Sigmoid colon (tissue), 7 donors: ENCODE results near the gene S100A3. TPM values are rescaled to one million over a fixed set of nuclear protein-coding genes. Genes with fewer than 3 reads are reported as not detected.

ENCODE experiments used
- DNase-seq: peaks from one replicate; pipeline ENCODE4 v3.0.0-alpha.2; 2019
- H3K27ac ChIP-seq, 4 donors: fragments of 200-600 bp; sonication (generic); one replicate each; pipeline ENCODE4 v1.5.1; 2016 to 2019; ENCODE audit warnings: mild to moderate bottlenecking in 1 of 4
- H3K27me3 ChIP-seq, 3 donors: fragments of 200-600 bp; sonication (generic); one replicate each; pipeline ENCODE4 v1.5.1; 2019; ENCODE audit warnings: mild to moderate bottlenecking in 1 of 3
- H3K36me3 ChIP-seq, 4 donors: fragments of 200-600 bp; sonication (generic); one replicate each; pipeline ENCODE4 v1.5.1; 2016 to 2019
- H3K4me1 ChIP-seq, 4 donors: fragments of 200-600 bp; sonication (generic); one replicate each; pipeline ENCODE4 v1.5.1; 2017 to 2019
- H3K4me3 ChIP-seq, 4 donors: fragments of 200-600 bp; sonication (generic); one replicate each; pipeline ENCODE4 v1.5.1; 2017 to 2019; ENCODE audit warnings: mild to moderate bottlenecking in 2 of 4, moderate library complexity in 1 of 4
- H3K9me3 ChIP-seq, 4 donors: fragments of 200-600 bp in 3 of 4; sonication (generic) in 3 of 4; one replicate each; pipeline versions ENCODE4 v1.5.1 to v1.6.1; 2013 to 2019
- EP300 ChIP-seq, 4 donors: sonication (generic); formaldehyde crosslinking; IDR thresholded peaks; one replicate each; pipeline ENCODE4 v1.6.1; 2017; ENCODE audit warnings: antibody characterized with exemption in 4 of 4
- POLR2A ChIP-seq, 2 donors: fragments of 450-650 bp; IDR thresholded peaks; one replicate each; pipeline ENCODE4 v1.6.1; 2016; ENCODE audit warnings: antibody characterized with exemption in 2 of 2, mild to moderate bottlenecking in 2 of 2, moderate library complexity in 2 of 2
- POLR2AphosphoS5 ChIP-seq, 4 donors: sonication (generic); formaldehyde crosslinking; IDR thresholded peaks; one replicate each; pipeline ENCODE4 v1.6.1; 2017; ENCODE audit warnings: antibody characterized with exemption in 4 of 4
- WGBS, 2 donors: extraction: QIAGEN DNeasy Blood & Tissue Kit; methylation state at CpG; one replicate each; pipeline ENCODE4 v1.1.7; 2013; 5-methylcytosine and 5-hydroxymethylcytosine counted together
- intact Hi-C: fragments of 100-400 bp; cut with DNase I; formaldehyde crosslinking; loops from one replicate; pipeline ENCODE4 v1.15.1; 2023
- polyA plus RNA-seq, 3 donors: library from polyadenylated mRNA; stranded (reverse); fragments of 200-250 nt; gene quantifications; one replicate each; pipeline ENCODE4 v1.2.3, GENCODE V29; 2013
- total RNA-seq, 4 donors: library from RNA; depleted of rRNA; stranded (reverse); fragments of >200 nt; gene quantifications; one replicate each; pipeline ENCODE4 v1.1.0, GENCODE V29; 2016
- TF ChIP-seq, protein P1 (sequence below), 4 experiments: fragments of 450-650 bp in 3 of 4; fragments of 200-600 bp in 1 of 4; IDR thresholded peaks; one replicate each; pipeline ENCODE4 v1.5.1; 2016 to 2019; ENCODE audit warnings: antibody characterized with exemption in 4 of 4, mild to moderate bottlenecking in 3 of 4, moderate library complexity in 2 of 4
- donor health status: healthy with polysubstance abuse.
- donor health status: Bipolar disorder and iron deficiency.
- donor health status: healthy.

Gene S100A3
- total and polyA plus RNA-seq, 7 donors, result 1.1 to 4.3 (median 2.9) TPM

DNA sequence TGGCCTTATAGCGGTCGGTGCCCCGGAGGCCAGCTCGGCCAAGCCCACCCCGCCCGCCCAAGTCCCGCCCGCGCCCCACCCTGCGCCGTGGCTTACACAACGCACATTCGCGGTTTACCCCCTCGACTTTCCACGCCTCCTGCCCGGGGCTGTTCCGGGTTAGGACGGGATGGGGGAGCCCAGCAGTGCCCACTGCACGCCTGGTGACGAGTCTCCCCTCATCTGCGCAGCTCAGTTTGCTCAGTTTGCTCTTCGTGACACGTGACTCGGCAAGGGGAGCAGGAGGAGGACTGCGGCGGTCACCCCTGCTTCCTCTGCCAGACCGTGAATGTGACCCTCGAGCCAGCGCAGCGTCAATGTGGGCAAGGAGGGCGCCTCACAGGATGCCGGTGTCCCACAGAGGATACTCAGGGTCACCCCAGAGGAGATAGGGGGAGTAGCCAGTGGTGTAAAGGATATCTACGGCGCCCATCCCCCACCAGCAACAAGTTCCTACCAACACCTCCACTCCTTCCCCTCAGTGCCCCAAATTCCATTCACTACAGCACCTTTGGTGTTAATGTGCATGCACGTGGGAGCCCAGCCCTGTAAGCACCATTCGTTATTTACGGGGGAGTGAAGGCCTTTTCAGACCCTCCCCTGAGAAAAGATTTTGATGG lies 12.9 kb downstream of the S100A3 start:
- Histone ChIP-seq H3K27ac (peak overlapping the region; percentile 98 to 99 (median 99)), H3K4me3 (peak overlapping the region; percentile 84 to 92 (median 91)), H3K9me3 (no peaks in the 10 kb centered on the region), H3K36me3 (no peaks in the 10 kb centered on the region), H3K27me3 (no peaks in the 10 kb centered on the region), H3K4me1 (peaks cover 0 to 44% (median 38%) of the 10 kb centered on the region in 4 donors)
- DNase-seq, result peak; percentile 97
- peak; percentile 79 to 89 for TF ChIP-seq POLR2A (IDR thresholded peaks at IDR 0.05)
- no peak for TF ChIP-seq EP300 (IDR thresholded peaks at IDR 0.05)
- TF ChIP-seq POLR2AphosphoS5 (IDR thresholded peaks at IDR 0.05), result peak; percentile 92 to 98 (median 96)
- TF ChIP-seq, protein P1, sequence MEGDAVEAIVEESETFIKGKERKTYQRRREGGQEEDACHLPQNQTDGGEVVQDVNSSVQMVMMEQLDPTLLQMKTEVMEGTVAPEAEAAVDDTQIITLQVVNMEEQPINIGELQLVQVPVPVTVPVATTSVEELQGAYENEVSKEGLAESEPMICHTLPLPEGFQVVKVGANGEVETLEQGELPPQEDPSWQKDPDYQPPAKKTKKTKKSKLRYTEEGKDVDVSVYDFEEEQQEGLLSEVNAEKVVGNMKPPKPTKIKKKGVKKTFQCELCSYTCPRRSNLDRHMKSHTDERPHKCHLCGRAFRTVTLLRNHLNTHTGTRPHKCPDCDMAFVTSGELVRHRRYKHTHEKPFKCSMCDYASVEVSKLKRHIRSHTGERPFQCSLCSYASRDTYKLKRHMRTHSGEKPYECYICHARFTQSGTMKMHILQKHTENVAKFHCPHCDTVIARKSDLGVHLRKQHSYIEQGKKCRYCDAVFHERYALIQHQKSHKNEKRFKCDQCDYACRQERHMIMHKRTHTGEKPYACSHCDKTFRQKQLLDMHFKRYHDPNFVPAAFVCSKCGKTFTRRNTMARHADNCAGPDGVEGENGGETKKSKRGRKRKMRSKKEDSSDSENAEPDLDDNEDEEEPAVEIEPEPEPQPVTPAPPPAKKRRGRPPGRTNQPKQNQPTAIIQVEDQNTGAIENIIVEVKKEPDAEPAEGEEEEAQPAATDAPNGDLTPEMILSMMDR (IDR thresholded peaks at IDR 0.05), result no peak
- 1% methylated on average over 38 of the region's 38 CpGs for WGBS, 2 donors
- intact Hi-C loops, result no loop called here

DNA sequence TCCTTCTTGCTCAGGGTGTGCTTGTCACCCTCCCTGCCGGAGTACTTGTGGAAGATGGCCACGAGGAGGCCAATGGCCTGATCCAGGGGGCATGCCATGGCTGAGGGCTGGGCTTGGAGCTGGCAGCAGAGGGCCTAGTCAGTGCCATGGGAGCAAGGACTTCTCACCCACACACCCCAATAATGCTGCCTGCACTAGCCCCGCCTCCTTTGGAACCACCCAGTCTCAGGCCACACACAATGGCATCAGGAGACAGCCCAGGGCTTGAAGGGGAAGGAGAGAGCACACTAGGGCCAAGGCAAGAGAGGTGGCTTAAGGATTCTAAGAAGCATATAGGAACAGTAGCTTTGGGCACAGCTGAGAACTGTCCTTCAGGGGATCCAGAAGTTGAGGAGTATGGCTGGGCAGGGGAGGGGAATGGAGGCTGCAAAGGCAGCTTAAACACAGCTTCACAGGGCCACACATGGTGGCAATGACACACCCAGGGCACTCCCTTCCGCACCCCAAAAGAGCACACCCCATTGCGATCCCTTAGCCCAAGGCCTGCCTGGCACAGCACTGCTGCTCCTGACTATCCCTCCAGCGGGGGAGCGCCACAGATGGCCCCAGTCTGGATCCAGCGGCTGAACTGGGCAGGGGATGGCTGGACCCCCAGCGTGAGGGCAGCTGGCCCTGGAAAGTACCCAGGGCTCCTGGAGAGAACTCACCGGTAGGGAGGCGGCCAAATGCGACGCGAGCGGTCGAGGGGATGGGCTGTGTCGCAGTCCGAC lies 13.6 kb downstream of the S100A3 start, which contains the start of gene S100A6:
TSS of gene S100A6 (minus strand) at position 750 of the 770 bp plus-strand sequence. CDS start at position 98, 652 bp downstream.
- Histone ChIP-seq H3K4me3 (peak within 1 kb of the TSS; percentile 84 to 92 (median 91)), H3K4me1 (peaks cover 0 to 44% (median 38%) of the 10 kb centered on the region in 4 donors), H3K9me3 (no peaks in the 10 kb centered on the region), H3K27ac (peak within 1 kb of the TSS; percentile 98 to 99 (median 99)), H3K27me3 (no peaks in the 10 kb centered on the region), H3K36me3 (no peaks in the 10 kb centered on the region)
- intact Hi-C loops, result no loop called here
- 3 to 11% methylated on average over 18 of the region's 18 CpGs for WGBS, 2 donors
- TF ChIP-seq EP300 (IDR thresholded peaks at IDR 0.05), result no peak
- TF ChIP-seq POLR2AphosphoS5 (IDR thresholded peaks at IDR 0.05), result peak in 2 of 4 donors; percentile 39 to 68
- TF ChIP-seq POLR2A (IDR thresholded peaks at IDR 0.05), result peak in 1 of 2 donors; percentile 17
- TF ChIP-seq, protein P1 (IDR thresholded peaks at IDR 0.05), result peak in 2 of 4 experiments; percentile 11 to 29
- peak; percentile 90 for DNase-seq

DNA sequence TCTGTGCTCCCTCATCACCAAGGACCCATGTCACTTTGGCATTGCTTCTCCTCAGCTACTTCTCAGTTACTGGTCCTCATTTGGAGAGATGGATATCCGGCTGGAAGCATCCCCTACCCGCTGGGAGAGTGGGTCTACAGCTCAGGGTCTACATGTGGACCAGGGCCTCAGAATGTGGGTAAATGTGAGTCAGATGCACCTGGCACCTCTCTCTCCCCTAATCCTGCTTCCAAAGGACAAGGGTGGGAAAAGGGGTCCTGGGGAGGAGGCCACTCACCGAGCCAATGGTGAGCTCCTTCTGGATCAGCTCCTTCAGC lies 14.2 kb downstream of the S100A3 start:
- TF ChIP-seq EP300 (IDR thresholded peaks at IDR 0.05) (no peak), POLR2AphosphoS5 (IDR thresholded peaks at IDR 0.05) (no peak), POLR2A (IDR thresholded peaks at IDR 0.05) (no peak)
- TF ChIP-seq, protein P1 (IDR thresholded peaks at IDR 0.05), result no peak
- DNase-seq, result no peak
- 56 to 88% methylated on average over 3 of the region's 3 CpGs for WGBS, 2 donors
- peak overlapping the region; percentile 98 to 99 (median 99) for H3K27ac ChIP-seq
- H3K36me3 ChIP-seq, result no peaks in the 10 kb centered on the region
- intact Hi-C loops, result loop anchor here (5.0 kb wide), 1 partner anchor 77 kb away; the partner anchor contains the start of gene S100A16
- H3K27me3 ChIP-seq, result no peaks in the 10 kb centered on the region
- peak overlapping the region; percentile 84 to 92 (median 91) for H3K4me3 ChIP-seq
- peaks cover 0 to 44% (median 38%) of the 10 kb centered on the region in 4 donors for H3K4me1 ChIP-seq
- H3K9me3 ChIP-seq, result no peaks in the 10 kb centered on the region

DNA sequence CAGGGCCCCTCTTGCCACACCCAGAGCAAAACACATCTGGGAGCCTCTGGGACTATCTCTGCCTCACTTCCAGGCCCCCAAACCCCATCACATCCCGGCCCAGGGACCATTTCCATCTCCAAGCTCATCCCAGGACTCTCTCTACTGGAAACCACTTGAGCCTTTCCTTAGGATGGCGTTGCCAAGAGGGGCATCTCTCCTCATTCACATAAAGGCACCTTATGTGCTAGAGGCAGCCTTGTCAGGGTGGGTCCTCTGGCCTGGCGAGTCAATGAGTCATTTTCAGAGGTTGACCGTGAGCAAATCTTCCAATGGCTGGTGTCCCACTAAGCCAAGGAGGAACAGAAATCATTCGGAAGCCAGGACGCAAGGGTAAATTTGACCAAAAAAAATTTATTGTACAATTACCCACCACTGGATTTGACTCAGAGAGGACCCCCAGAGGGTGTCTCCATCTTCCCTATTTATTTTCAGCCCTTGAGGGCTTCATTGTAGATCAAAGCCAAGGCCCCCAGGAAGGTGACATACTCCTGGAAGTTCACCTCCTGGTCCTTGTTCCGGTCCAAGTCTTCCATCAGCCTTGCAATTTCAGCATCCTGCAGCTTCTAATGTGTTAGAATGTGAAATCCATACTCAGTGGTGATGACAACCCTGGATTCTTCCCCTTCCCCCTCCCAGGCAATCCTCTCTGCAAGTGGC lies 14.7 kb downstream of the S100A3 start:
- H3K36me3 ChIP-seq, result no peaks in the 10 kb centered on the region
- H3K4me3 ChIP-seq, result peak overlapping the region; percentile 84 to 92 (median 91)
- H3K27ac ChIP-seq, result peak overlapping the region; percentile 98 to 99 (median 99)
- no peaks in the 10 kb centered on the region for H3K27me3 ChIP-seq
- intact Hi-C loops, result loop anchor here (5.0 kb wide), 1 partner anchor 78 kb away; the partner anchor contains the start of gene S100A16
- peak; percentile 79 for DNase-seq
- no peaks in the 10 kb centered on the region for H3K9me3 ChIP-seq
- TF ChIP-seq EP300 (IDR thresholded peaks at IDR 0.05) (no peak), POLR2AphosphoS5 (IDR thresholded peaks at IDR 0.05) (no peak), POLR2A (IDR thresholded peaks at IDR 0.05) (no peak)
- TF ChIP-seq, protein P1 (IDR thresholded peaks at IDR 0.05), result no peak
- WGBS, 2 donors, result 56 to 75% methylated on average over 7 of the region's 7 CpGs
- H3K4me1 ChIP-seq, result peaks cover 0 to 44% (median 38%) of the 10 kb centered on the region in 4 donors
